Choroid plexus epithelial cell (primary cell): ENCODE results near the gene NMT2.

Experiments
- DNase-seq: peaks from one replicate; pipeline ENCODE4 v3.0.0-alpha.2; 2010; ENCODE audit warnings: low read depth
- H3K4me3 ChIP-seq: 2 replicates; pipeline ENCODE4 v1.5.1; 2011; ENCODE audit warnings: low read depth, mild to moderate bottlenecking, control low read depth, low read length, moderate library complexity
- TF ChIP-seq, protein P1 (sequence below): conservative IDR thresholded peaks from 2 replicates; pipeline ENCODE4 v1.5.1; 2011; ENCODE audit warnings: low read depth, mild to moderate bottlenecking, control low read depth, inconsistent platforms, low read length, moderate library complexity

The NMT2 gene

DNA sequence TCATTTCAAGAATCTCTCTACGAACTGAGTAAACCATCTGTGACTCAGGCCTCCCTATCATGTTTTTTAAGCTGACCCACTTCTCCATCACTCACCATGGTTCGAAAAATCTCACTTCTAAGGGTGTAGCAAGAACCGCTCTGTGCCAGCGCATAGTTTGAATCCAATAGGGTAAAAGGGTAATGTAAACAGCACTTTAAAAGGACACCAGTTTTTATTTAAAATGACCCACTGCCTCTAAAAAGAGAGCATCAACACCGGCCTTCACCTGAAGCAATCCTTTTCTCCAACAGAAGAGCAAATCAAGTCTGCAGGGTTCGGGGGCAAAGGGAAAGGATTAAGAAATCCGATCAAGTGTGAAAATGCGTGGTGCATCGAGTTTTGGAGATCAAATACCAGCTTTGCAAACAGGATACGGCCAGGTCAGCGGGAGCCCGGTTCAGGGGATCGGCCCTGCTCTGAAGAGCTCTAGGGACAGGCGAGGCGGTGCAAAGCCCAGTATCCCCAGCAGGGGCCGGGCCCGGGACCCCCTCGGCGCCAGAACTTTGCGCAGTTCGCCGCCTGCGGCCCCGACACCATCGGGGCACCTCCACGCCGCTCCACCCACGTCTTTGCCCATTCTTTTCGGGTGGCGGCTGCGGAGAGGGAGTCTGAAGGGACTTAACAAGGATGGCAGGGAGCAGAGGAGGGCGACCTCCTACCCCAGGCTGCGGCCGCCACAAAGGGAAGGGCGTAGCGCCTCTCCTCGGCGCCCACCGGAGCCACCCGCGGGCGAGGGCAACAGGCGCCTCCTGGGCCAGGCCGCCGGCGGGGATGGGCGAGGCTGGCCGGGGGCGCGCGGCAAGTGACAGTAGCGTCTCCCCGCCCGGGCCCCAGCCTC, 842 bp downstream of the NMT2 start:
- peak overlapping the region; percentile 85 for H3K4me3 ChIP-seq
- peak; percentile 62 for DNase-seq
- TF ChIP-seq, protein P1, sequence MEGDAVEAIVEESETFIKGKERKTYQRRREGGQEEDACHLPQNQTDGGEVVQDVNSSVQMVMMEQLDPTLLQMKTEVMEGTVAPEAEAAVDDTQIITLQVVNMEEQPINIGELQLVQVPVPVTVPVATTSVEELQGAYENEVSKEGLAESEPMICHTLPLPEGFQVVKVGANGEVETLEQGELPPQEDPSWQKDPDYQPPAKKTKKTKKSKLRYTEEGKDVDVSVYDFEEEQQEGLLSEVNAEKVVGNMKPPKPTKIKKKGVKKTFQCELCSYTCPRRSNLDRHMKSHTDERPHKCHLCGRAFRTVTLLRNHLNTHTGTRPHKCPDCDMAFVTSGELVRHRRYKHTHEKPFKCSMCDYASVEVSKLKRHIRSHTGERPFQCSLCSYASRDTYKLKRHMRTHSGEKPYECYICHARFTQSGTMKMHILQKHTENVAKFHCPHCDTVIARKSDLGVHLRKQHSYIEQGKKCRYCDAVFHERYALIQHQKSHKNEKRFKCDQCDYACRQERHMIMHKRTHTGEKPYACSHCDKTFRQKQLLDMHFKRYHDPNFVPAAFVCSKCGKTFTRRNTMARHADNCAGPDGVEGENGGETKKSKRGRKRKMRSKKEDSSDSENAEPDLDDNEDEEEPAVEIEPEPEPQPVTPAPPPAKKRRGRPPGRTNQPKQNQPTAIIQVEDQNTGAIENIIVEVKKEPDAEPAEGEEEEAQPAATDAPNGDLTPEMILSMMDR: peak; percentile 62

DNA sequence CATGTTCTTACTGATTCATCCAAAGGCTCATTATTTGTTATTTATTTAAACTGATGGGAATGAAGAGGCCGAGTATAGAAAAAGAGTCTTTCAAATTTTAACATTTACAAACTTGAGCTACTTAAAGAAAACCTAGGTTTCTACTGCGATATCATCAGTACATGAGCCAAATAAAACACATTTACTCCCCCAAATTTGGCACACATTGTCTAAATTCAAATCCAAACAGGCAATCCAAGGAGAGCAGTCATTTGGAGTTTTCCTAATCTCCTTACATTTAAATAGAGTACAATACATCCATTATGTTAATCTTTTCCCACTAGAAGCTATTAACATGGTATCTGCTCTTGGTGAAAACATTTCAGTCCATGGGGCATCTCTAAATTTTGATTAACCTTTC, 2.2 kb downstream of the NMT2 start:
- TF ChIP-seq, protein P1: no peak
- peak overlapping the region; percentile 85 for H3K4me3 ChIP-seq
- DNase-seq: no peak

DNA sequence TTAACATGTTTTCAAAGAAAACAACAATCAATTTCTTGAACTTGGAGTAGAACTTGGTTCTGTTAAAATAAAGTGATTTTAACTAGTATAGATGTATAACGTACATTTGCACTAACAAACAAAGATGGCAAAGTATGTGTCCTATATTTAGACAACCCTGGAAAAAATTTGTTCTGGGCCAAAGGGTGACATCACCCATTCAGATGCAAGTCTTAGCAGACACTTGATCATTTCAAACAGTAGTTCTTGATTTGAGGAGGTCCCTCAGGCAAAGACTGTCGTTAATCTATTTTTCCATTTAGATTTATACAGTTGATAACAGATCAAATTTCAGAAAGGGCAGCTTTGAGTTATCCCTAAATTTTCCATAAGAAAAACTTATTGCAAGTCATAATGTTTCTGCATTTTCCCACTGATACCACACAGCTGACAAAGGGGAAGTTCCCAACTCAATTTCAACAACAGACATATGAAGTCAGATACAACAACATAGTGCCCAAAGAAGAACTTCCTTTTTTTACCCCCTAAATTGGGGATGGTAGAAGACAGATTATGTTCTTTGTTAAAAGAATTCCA, 5.2 kb downstream of the NMT2 start:
- peak; percentile 16 for DNase-seq
- H3K4me3 ChIP-seq: no peak overlapping the region

DNA sequence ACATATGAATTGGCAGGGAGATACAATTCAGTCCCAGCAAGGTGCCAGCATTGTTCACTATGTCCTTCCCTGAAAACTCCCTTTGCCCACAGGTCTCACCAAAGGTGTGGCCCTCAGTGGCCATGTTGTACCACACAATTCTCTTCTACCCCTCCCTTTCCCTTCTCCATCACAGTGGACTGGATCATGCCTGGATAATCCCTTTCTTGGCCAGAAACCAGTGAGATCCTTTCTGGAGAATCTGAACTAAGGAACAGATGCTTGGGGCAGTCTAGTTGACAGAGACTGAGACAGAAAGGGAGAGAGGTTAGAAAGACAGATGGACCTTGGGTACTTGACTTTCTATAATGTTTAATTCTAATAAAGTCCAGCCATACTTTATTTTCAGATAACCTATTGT, 9.5 kb downstream of the NMT2 start:
- no peak for DNase-seq
- TF ChIP-seq, protein P1: no peak
- no peak overlapping the region for H3K4me3 ChIP-seq

More for the DNA sequence above, 5.2 kb downstream of the NMT2 start:
- TF ChIP-seq, protein P1: no peak

DNA sequence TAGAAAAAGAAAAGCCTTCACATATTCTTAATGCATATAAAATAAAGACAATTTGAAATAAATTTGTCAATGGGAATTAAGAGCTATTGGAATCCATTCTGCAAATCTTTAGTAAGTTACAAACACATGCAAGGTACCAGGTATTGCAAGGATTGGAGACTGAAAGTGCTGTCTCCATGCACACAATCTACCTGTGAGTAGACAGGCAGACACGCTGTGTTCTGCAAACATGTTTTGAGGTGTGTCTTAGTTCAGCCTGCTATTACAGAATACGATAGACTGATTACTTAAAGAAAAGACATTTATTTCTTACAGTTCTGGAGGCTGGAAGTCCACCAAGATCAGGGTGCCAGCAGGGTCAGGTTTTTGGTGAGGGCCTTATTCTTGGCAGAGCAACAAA, 10.0 kb downstream of the NMT2 start:
- TF ChIP-seq, protein P1: no peak
- H3K4me3 ChIP-seq: no peak overlapping the region
- DNase-seq: no peak

DNA sequence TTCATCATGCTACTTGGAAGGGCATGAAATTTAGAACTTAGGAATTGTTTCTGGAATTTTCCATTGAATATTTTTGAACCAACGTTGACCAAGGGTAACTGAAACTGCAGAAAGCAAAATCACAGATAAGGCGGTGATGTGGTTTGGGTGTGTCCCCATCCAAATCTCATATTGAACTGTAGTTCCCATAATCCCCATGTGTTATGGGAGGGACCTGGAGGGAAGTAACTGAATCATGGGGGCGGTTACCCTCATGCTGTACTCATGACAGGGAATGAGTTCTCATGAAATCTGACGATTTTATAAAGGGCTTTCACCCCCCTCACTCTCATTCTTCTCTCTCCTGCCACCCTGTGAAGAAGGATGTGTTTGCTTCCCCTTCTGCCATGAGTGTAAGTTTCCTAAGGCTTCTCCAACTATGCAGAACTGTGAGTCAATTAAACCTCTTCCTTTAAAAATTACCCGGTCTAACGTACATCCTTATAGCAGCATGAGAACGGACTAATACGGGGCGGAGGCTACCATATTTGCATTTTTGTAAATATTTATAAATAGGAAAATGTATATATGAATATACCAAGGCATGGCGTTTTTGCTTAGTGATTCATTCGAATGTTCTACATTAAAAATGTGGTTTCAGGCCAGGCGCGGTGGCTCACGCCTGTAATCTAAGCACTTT, 12.4 kb downstream of the NMT2 start:
- no peak overlapping the region for H3K4me3 ChIP-seq
- DNase-seq: no peak
- TF ChIP-seq, protein P1: no peak
